Caco-2 (cell line): ENCODE results near the gene SEMA6D. TPM values are rescaled to one million over a fixed set of nuclear protein-coding genes. Genes with fewer than 3 reads are reported as not detected.

Experiments used
- BruUV-seq: library from RNA; stranded (reverse); fragments of 400-500 nt; replicated peaks from 2 replicates; lab custom pipeline; 2021; lab: Mats Ljungman, UMichigan
- CTCF ChIA-PET: fragments of 300-600 bp; sonication (Branson Sonifier 250); formaldehyde crosslinking; loops from one replicate; lab custom pipeline; 2022; ENCODE audit warnings: antibody characterized with exemption; lab: Charles Lee
- POLR2A ChIA-PET: fragments of 300-600 bp; sonication (Branson Sonifier 250); formaldehyde crosslinking; loops from one replicate; lab custom pipeline; 2022; ENCODE audit warnings: antibody characterized with exemption; lab: Charles Lee
- DNase-seq, 2 experiments: peaks; one replicate each; pipeline versions ENCODE4 v3.0.0 to v3.0.0-alpha.2; 2020 to 2022
- H3K27me3 ChIP-seq: replicated peaks from 2 replicates; pipeline ENCODE4 v1.6.0; 2011; ENCODE audit warnings: low read length; ENCODE audit not compliant: control insufficient read depth, insufficient read depth
- H3K36me3 ChIP-seq: 2 replicates; pipeline ENCODE4 v1.5.1; 2011; ENCODE audit warnings: low read length; ENCODE audit not compliant: control insufficient read depth, insufficient read depth
- H3K4me1 ChIP-seq: fragments of 250-450 bp; sonication (Bioruptor Pico); 2 replicates; pipeline ENCODE4 v1.5.1; 2020; ENCODE audit warnings: mild to moderate bottlenecking
- H3K4me3 ChIP-seq: 2 replicates; pipeline ENCODE4 v1.5.1; 2011; ENCODE audit warnings: low read depth, mild to moderate bottlenecking, control low read depth, low read length
- H3K9me3 ChIP-seq: fragments of 250-450 bp; sonication (Bioruptor Pico); 2 replicates; pipeline ENCODE4 v1.5.1; 2020; ENCODE audit warnings: mild to moderate bottlenecking, moderate library complexity
- H3K27ac Mint-ChIP-seq: one replicate; pipeline ENCODE4 v1.8.0; 2022; ENCODE audit warnings: mixed read lengths; ENCODE audit not compliant: unreplicated experiment
- H3K27me3 Mint-ChIP-seq: one replicate; pipeline ENCODE4 v1.8.0; 2022; ENCODE audit warnings: mixed read lengths; ENCODE audit not compliant: insufficient read depth, unreplicated experiment
- H3K36me3 Mint-ChIP-seq: one replicate; pipeline ENCODE4 v1.8.0; 2022; ENCODE audit warnings: mild to moderate bottlenecking, mixed read lengths; ENCODE audit not compliant: insufficient read depth, unreplicated experiment
- H3K4me1 Mint-ChIP-seq: one replicate; pipeline ENCODE4 v1.8.0; 2022; ENCODE audit warnings: low read depth, mixed read lengths; ENCODE audit not compliant: unreplicated experiment
- H3K4me3 Mint-ChIP-seq: one replicate; pipeline ENCODE4 v1.8.0; 2022; ENCODE audit warnings: mild to moderate bottlenecking, moderate library complexity, mixed read lengths; ENCODE audit not compliant: unreplicated experiment
- H3K9me3 Mint-ChIP-seq: one replicate; pipeline ENCODE4 v1.8.0; 2022; ENCODE audit warnings: mixed read lengths; ENCODE audit not compliant: unreplicated experiment
- CTCF ChIP-seq, 2 experiments: fragments of 200-600 bp in 1 of 2; IDR thresholded peaks; 1 replicate in 1 of 2; 2 replicates in 1 of 2; pipeline versions ENCODE4 v1.5.1 to v1.8.0; 2011 to 2022; ENCODE audit warnings: antibody characterized with exemption in 1 of 2, control low read depth in 1 of 2, inconsistent platforms in 1 of 2, low read depth in 1 of 2, low read length in 1 of 2, mild to moderate bottlenecking in 1 of 2, moderate library complexity in 1 of 2; ENCODE audit not compliant: insufficient read depth in 1 of 2, severe bottlenecking in 1 of 2, unreplicated experiment in 1 of 2
- intact Hi-C: fragments of 100-400 bp; cut with micrococcal nuclease; formaldehyde crosslinking; loops from one replicate; pipeline ENCODE4 v1.10.0; 2022; ENCODE audit not compliant: unreplicated experiment
- total RNA-seq: library from RNA; stranded (reverse); gene quantifications from 2 replicates; pipeline ENCODE4 v1.2.3, GENCODE V29; 2022

The SEMA6D gene
- total RNA-seq, 1 experiment from 2014 or later: 0.18 TPM

DNA sequence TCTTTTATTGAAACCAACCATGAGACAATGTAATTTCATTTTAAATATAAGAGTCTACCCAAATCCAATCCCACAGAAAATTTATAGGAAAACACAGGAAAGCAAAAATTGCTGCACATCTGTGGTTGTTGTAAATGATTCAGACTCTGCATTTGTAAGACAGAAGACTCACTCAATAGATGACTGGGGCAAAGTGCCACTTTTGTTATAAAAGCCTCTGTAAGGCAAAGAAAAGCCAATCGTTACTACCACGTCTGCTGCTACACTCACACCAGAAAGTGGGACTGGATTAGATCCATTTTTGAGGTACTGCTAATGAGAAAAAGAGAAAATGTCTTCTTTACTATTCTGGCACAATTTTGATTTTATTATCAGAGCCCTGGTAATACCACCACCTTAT lies 74.9 kb downstream of the SEMA6D start:
- intact Hi-C loops: no loop called here
- no peak overlapping the region for H3K4me3 Mint-ChIP-seq
- no peak overlapping the region for H3K27ac Mint-ChIP-seq
- no peaks in the 10 kb centered on the region for H3K4me1 Mint-ChIP-seq
- ChIA-PET POLR2A (no interaction called here), CTCF (no interaction called here)
- no peaks in the 10 kb centered on the region for H3K9me3 Mint-ChIP-seq
- no peak for DNase-seq
- no peaks in the 10 kb centered on the region for H3K36me3 Mint-ChIP-seq
- no peak overlapping the region for H3K4me3 ChIP-seq
- H3K4me1 ChIP-seq: no peaks in the 10 kb centered on the region
- BruUV-seq: no TSS peak
- H3K27me3 ChIP-seq: no peaks in the 10 kb centered on the region
- H3K36me3 ChIP-seq: no peaks in the 10 kb centered on the region
- H3K9me3 ChIP-seq: no peaks in the 10 kb centered on the region
- H3K27me3 Mint-ChIP-seq: peaks cover 12% of the 10 kb centered on the region
- TF ChIP-seq CTCF (IDR thresholded peaks at IDR 0.05; ENCODE audit: insufficient read depth in 1 of 2, low read depth in 1 of 2, low read length in 1 of 2, severe bottlenecking in 1 of 2, unreplicated experiment in 1 of 2): no peak

DNA sequence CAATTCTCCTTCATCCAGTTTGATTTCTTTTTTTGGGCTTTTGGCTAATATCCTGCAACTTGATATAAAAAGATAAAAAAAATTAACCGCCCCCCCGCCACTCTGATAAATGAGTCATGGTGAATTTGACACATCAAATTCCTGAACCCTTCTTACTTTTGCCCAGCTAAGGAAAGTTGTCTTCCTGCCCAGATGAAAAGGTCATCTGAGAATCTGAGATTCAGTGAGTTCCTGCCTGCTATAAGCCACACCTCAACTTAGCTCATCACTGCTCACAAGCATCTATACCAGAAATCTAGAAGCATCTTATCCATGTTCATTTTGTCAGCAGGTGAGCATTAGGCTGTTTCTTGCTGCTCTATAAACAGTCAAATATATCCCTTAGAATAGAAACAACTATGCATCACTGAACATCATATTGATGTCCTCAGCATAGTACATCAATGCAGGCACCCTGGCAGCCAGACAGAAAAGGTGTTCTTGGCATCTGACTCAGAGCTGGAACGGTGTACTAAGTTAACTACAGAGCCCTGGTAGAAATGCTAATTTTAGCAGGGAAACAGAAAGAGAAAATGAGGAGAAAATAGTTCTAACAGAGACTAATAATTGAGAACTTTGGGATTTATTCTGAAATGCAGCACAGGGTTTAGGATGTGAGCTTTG lies 77.1 kb downstream of the SEMA6D start:
- POLR2A ChIA-PET: no interaction called here
- no peak overlapping the region for H3K4me3 ChIP-seq

GRCh38 chr15:47795864-47796263 lies 78.6 kb downstream of the SEMA6D start:
- Histone ChIP-seq H3K27me3 (no peaks in the 10 kb centered on the region), H3K36me3 (no peaks in the 10 kb centered on the region), H3K9me3 (no peaks in the 10 kb centered on the region), H3K4me1 (no peaks in the 10 kb centered on the region), H3K4me3 (no peak overlapping the region)
- CTCF ChIA-PET: no interaction called here
- Mint-ChIP-seq H3K9me3 (no peaks in the 10 kb centered on the region), H3K27ac (no peak overlapping the region), H3K4me3 (no peak overlapping the region), H3K4me1 (no peaks in the 10 kb centered on the region), H3K27me3 (peaks cover 12% of the 10 kb centered on the region), H3K36me3 (no peaks in the 10 kb centered on the region)
- DNase-seq: no peak
- no peak for TF ChIP-seq CTCF (IDR thresholded peaks at IDR 0.05; ENCODE audit: insufficient read depth in 1 of 2, low read depth in 1 of 2, low read length in 1 of 2, severe bottlenecking in 1 of 2, unreplicated experiment in 1 of 2)
- POLR2A ChIA-PET: no interaction called here
- BruUV-seq: no TSS peak
- intact Hi-C loops: no loop called here

More for the DNA sequence above, 77.1 kb downstream of the SEMA6D start:
- CTCF ChIA-PET: no interaction called here
- no peak for DNase-seq
- no peak overlapping the region for H3K4me3 Mint-ChIP-seq
- H3K27me3 Mint-ChIP-seq: peaks cover 12% of the 10 kb centered on the region
- no peaks in the 10 kb centered on the region for H3K4me1 Mint-ChIP-seq
- H3K36me3 Mint-ChIP-seq: no peaks in the 10 kb centered on the region
- intact Hi-C loops: no loop called here
- no peak overlapping the region for H3K27ac Mint-ChIP-seq
- no peaks in the 10 kb centered on the region for H3K9me3 ChIP-seq
- no TSS peak for BruUV-seq
- no peak for TF ChIP-seq CTCF (IDR thresholded peaks at IDR 0.05; ENCODE audit: insufficient read depth in 1 of 2, low read depth in 1 of 2, low read length in 1 of 2, severe bottlenecking in 1 of 2, unreplicated experiment in 1 of 2)
- no peaks in the 10 kb centered on the region for H3K27me3 ChIP-seq
- no peaks in the 10 kb centered on the region for H3K36me3 ChIP-seq
- no peaks in the 10 kb centered on the region for H3K9me3 Mint-ChIP-seq
- no peaks in the 10 kb centered on the region for H3K4me1 ChIP-seq
